ENCODE results near the gene RASGRP1.
A peak's percentile ranks its signal among the peaks of the same experiment; 100 is the strongest.

The RASGRP1 gene

DNA sequence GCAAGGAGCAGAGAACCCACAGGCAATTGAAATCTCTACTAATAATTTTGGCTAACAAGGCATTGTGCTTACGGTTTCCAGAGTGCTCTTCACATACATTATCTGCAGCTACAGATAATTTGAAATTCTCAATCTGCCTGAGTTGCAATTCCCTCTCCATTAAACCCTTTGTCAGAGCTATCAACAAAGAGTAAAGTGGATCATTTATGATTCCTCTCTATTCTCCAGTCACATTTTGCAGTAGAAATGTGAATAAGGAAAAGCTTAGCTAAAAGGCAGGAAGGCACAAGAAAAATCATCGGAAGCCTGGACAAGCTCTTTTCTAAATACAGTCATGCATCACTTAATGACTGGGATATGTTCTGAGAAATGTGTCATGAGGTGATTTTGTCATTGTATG is 61.1 kb downstream of the RASGRP1 start:
- DNase-seq: no peak

- DNase-seq: no peak
Measured at GRCh38 chr15:38499651-38500050, 65.0 kb downstream of the RASGRP1 start.

DNA sequence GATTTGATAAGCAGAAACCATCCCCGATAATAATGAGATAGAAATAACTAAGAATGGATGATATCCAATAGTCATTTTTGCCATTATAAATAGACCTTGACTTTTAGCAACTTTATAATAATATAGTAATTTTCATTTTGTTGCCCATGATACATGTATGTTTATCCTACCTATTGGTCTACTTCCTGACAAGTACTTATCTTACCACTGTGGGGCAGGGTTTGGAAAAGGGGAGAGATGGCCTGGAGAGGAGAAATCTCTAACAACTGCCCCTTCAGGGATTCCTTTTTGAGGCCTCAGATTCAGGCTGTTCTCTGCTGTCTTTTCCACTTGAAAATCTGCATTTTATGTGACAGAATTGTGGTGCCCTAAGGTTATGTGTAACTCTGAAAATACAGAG is 68.5 kb downstream of the RASGRP1 start:
- no peak for DNase-seq

GRCh38 chr15:38490242-38490922 is 74.2 kb downstream of the RASGRP1 start:
- peak; percentile 92 for DNase-seq

DNA sequence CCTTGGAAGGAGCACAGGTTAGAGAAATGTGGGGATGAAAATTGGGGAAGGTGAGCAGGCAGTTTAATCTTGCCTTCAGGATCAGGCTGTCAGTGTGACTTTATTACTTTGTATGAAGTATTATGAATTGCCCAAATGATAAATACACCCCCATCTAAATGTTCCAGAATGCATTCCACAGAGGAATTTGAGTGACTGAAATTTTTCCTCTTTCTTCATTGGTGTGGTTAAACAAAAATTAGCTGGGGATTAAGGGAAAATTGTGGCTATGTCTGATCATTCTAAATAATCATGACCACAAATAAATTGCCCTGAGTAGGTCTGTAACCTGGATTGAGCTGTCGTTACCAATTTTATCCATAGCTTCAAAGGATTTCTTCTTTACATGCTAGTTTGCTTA is 77.2 kb downstream of the RASGRP1 start:
- DNase-seq: peak; percentile 60

- DNase-seq: peak; percentile 19
Measured at GRCh38 chr15:38486936-38487335, 77.7 kb downstream of the RASGRP1 start.

- DNase-seq: no peak
Measured at GRCh38 chr15:38482572-38482971, 82.0 kb downstream of the RASGRP1 start.

GRCh38 chr15:38481761-38482160 is 82.9 kb downstream of the RASGRP1 start:
- DNase-seq: no peak

GRCh38 chr15:38481113-38481512 is 83.5 kb downstream of the RASGRP1 start:
- no peak for DNase-seq

GRCh38 chr15:38479756-38480155 is 84.9 kb downstream of the RASGRP1 start:
- peak; percentile 5 for DNase-seq

- peak; percentile 90 for DNase-seq
Measured at GRCh38 chr15:38479266-38479665, 85.3 kb downstream of the RASGRP1 start.

DNA sequence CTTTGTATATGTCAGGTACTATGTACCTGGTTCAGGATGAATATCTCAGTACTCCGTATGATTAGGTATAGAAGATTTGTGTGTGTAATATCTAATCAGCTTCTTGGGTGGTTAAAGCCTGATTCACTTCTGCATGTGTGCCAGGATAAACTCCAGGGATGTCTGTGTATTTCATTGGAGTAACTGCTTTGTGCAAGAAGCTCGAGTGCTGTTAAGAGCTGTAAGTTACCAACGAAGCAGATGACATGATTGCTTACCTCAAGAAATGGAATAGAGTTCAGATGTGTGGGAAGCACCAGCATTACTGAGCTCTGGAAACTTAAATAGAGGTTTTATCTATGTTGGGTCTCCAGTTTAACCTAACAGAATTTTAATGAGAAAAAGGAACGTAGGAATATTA is 87.0 kb downstream of the RASGRP1 start:
- DNase-seq: no peak

- DNase-seq: no peak
Measured at GRCh38 chr15:38476120-38476519, 88.5 kb downstream of the RASGRP1 start.

- no peak for DNase-seq
Measured at GRCh38 chr15:38475361-38475760, 89.3 kb downstream of the RASGRP1 start.

DNA sequence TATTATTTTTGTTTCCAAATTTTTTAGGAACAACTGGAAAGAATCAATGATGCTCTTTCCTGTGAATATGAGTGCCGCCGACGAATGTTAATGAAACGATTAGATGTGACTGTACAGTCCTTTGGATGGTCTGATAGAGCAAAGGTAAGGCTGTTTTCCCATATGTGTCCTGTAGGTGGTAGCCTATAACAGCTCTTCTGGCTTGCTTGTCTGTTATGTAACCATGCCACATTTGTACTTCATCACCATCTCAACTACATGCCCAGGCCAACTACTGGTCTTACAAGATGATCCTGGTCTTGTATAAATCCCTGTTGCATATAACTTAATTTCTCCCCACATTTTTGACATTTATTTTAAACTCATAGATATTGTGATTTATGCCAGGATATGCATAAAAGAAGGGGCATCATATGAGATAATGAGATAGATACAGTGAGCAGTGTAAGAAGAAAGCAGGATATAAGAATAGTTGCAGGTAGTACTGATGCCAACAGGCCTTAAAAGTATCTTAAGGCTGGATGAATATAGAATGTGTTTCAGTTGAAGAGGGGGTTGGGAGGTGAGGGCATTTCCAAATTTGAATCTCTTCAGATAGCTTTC is 90.4 kb downstream of the RASGRP1 start:
- DNase-seq: peak; percentile 75

- no peak for DNase-seq
Measured at GRCh38 chr15:38471974-38472373, 92.6 kb downstream of the RASGRP1 start.

GRCh38 chr15:38470816-38471215 is 93.8 kb downstream of the RASGRP1 start:
- DNase-seq: no peak

GRCh38 chr15:38464675-38465074 is 99.9 kb downstream of the RASGRP1 start:
- no peak for DNase-seq

- no peak for DNase-seq
Measured at GRCh38 chr15:38463893-38464292, 100.7 kb downstream of the RASGRP1 start.

GRCh38 chr15:38461066-38461833 is 103.4 kb downstream of the RASGRP1 start:
- DNase-seq: peak; percentile 48

GRCh38 chr15:38460543-38460942 is 104.1 kb downstream of the RASGRP1 start:
- DNase-seq: no peak

DNA sequence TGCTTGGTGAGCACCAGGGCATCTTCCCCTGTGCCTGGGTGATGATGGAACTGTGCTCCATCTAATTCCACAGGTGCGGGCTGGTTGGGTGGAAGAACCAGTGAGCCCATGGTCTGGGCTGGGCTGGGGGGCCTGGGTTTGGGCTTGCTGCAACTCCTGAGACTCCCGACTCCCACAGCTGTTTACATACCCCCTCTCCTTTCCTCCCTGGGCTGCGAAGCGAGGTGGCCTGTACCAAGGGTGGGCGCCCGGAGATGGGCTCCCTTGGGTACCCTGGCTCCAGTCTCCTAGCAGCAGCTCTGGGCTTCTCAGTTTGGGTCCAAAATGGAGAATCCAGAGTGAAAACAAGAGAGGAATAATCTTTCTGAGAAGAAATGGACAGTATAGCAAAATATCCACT is 105.1 kb downstream of the RASGRP1 start:
- no peak for DNase-seq

- DNase-seq: no peak
Measured at GRCh38 chr15:38458646-38459045, 106.0 kb downstream of the RASGRP1 start.

- DNase-seq: no peak
Measured at GRCh38 chr15:38455092-38455491, 109.5 kb downstream of the RASGRP1 start.

All from fibroblast of skin of scalp (primary cell).